ENCODE results near the gene PHYHD1. TPM values are rescaled to one million over a fixed set of nuclear protein-coding genes. Genes with fewer than 3 reads are reported as not detected.

PHYHD1 gene
- total and polyA plus RNA-seq, 10 of the 15 experiments (the other 5 are each of a cell fraction or from before 2014, with no cell fraction given) = 0.09 to 0.17 TPM; not detected in 8

DNA sequence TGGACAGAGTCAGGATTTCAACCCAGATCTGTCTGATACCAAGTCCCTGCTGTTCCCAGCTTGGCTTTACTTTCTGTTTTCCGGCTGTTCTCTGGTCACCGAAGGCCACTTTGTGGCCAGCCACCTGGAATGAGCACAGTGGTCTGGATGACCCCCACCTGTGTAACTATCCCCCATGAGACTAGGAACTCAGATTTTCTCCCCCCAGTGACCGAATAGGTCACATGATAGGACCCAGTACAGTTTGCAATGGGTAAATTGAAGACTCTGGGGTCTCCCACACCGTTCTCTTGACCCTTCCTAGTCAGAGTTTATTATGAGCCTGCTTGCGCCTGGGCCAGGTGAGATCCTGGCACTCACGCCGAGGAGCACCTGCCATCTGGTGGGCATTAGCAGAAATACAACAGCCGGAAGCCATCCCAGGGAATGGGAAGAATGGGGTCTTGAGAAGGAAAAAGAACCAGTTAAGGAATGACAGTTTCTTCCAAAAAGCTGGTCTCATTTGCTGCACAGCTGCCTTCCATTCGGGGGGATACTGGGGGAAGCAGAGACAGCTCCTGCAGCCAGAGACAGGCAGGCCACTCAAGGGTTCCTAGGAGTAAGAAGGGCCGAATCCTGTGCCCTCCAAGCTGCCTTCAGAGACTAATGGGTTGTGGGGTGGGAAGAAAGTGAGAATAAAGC is 7.1 kb downstream of the PHYHD1 start:
- no peaks in the 10 kb centered on the region for H3K79me2 ChIP-seq (ENCODE audit: control insufficient read depth, insufficient read depth, low read length)
- ChIA-PET CTCF (interaction anchor here (0.8 to 8.0 kb wide), 29 partner anchors 8 to 566 kb away, joined by 3 to 158 read pairs (median 4); partner anchors contain the start of genes ENDOG, KYAT1, LRRC8A and PKN3), POLR2A (interaction anchor here (0.7 to 1.4 kb wide), 3 partner anchors 66 to 222 kb away, joined by 3 read pairs; partner anchors contain the start of gene ENDOG), SMC1A (ENCODE audit: uncharacterized antibody, unreplicated experiment) (interaction anchor here (1.0 to 5.1 kb wide), 7 partner anchors 20 to 565 kb away, joined by 3 to 53 read pairs (median 5); partner anchors contain the start of gene SPOUT1), RAD21 (ENCODE audit: unreplicated experiment) (interaction anchor here (1.1 to 3.1 kb wide), 8 partner anchors 51 to 566 kb away, joined by 3 to 14 read pairs (median 6); partner anchors contain the start of genes ENDOG and SPOUT1)
- FAIRE-seq (peak; percentile 56), ATAC-seq (peak; percentile 94), DNase-seq (ENCODE audit: low read depth, low spot score) (peak; percentile 9)
- intact Hi-C loops (cut with micrococcal nuclease; ENCODE audit: unreplicated experiment) (loop anchor here (1.0 to 5.0 kb wide), 3 partner anchors 46 to 281 kb away; partner anchors contain the start of genes KYAT1 and LRRC8A), in situ Hi-C loops (cut with MboI) (loop anchor here (5.0 kb wide), 1 partner anchor 66 kb away; no protein-coding TSS in a partner anchor)
- no peaks in the 10 kb centered on the region for H4K20me1 ChIP-seq (ENCODE audit: control insufficient read depth, insufficient read depth)
- H3K9ac ChIP-seq (ENCODE audit: control insufficient read depth, insufficient read depth, low read length) = no peak overlapping the region
- H3K27me3 ChIP-seq (replicated peaks in 1 of 2; ENCODE audit: control insufficient read depth in 2 of 2, insufficient read depth in 2 of 2, low read length in 1 of 2) = no peaks in the 10 kb centered on the region
- H3K4me3 ChIP-seq = no peak overlapping the region
- H2AFZ ChIP-seq (ENCODE audit: control insufficient read depth, low read depth, low read length) = peak overlapping the region; percentile 76
- H3K4me2 ChIP-seq (ENCODE audit: control insufficient read depth, insufficient read depth) = no peak overlapping the region
- no peak overlapping the region for H3K27ac ChIP-seq (ENCODE audit: control insufficient read depth, insufficient read depth)
- BruUV-seq (replicated peaks) = no TSS peak
- 17% methylated on average over 10 of the region's 10 CpGs for WGBS (ENCODE audit: insufficient coverage, insufficient replicate concordance, low lambda C conversion rate, missing lambda C conversion rate)
- no peaks in the 10 kb centered on the region for H3K4me1 ChIP-seq (ENCODE audit: control insufficient read depth, insufficient read depth, low read length)
- no peaks in the 10 kb centered on the region for H3K9me3 ChIP-seq (replicated peaks; ENCODE audit: control insufficient read depth, insufficient read depth, low read length)
- H3K36me3 ChIP-seq (ENCODE audit: control insufficient read depth in 2 of 2, insufficient read depth in 2 of 2, low read length in 1 of 2) = no peaks in the 10 kb centered on the region
- 0 out of 2 replicates have a peak, but pooled peaks have one; percentile 12 for TF ChIP-seq TCF12 (IDR thresholded peaks at IDR 0.05; ENCODE audit: low read depth, low read length)
- TF ChIP-seq TCF3 (IDR thresholded peaks at IDR 0.05; ENCODE audit: borderline replicate concordance, insufficient read depth, low read depth, low read length) = 0 out of 2 replicates have a peak, but pooled peaks have one; percentile 45
- no peak for TF ChIP-seq MTA2 (IDR thresholded peaks at IDR 0.05; ENCODE audit: low read depth)
- TF ChIP-seq HCFC1 (IDR thresholded peaks at IDR 0.05; ENCODE audit: low read length) = no peak
- no peak for TF ChIP-seq RAD51 (IDR thresholded peaks at IDR 0.05)
- no peak for TF ChIP-seq ZNF384 (IDR thresholded peaks at IDR 0.05; ENCODE audit: borderline replicate concordance, low read depth, low read length)
- peak; percentile 67 for TF ChIP-seq IKZF1 (conservative IDR thresholded peaks at IDR 0.05)
- TF ChIP-seq MEF2B (IDR thresholded peaks at IDR 0.05; ENCODE audit: partially characterized antibody, poor library complexity, severe bottlenecking) = no peak
- TF ChIP-seq, protein P1, sequence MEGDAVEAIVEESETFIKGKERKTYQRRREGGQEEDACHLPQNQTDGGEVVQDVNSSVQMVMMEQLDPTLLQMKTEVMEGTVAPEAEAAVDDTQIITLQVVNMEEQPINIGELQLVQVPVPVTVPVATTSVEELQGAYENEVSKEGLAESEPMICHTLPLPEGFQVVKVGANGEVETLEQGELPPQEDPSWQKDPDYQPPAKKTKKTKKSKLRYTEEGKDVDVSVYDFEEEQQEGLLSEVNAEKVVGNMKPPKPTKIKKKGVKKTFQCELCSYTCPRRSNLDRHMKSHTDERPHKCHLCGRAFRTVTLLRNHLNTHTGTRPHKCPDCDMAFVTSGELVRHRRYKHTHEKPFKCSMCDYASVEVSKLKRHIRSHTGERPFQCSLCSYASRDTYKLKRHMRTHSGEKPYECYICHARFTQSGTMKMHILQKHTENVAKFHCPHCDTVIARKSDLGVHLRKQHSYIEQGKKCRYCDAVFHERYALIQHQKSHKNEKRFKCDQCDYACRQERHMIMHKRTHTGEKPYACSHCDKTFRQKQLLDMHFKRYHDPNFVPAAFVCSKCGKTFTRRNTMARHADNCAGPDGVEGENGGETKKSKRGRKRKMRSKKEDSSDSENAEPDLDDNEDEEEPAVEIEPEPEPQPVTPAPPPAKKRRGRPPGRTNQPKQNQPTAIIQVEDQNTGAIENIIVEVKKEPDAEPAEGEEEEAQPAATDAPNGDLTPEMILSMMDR (IDR thresholded peaks at IDR 0.05 in 2 of 3, conservative IDR thresholded peaks at IDR 0.05 in 1 of 3; ENCODE audit: control insufficient read depth in 2 of 3, extremely low read depth in 1 of 3, insufficient read depth in 1 of 3, low read depth in 3 of 3, low read length in 3 of 3) = peak; percentile 82 to 95 (median 87)
- no peak for TF ChIP-seq CHD1 (IDR thresholded peaks at IDR 0.05; ENCODE audit: low read depth, low read length)
- no peak for TF ChIP-seq ASH2L (IDR thresholded peaks at IDR 0.05; ENCODE audit: borderline replicate concordance, low read depth)
- TF ChIP-seq EED (IDR thresholded peaks at IDR 0.05; ENCODE audit: low read depth) = peak; percentile 49; the same call in 1 of the 2 replicates
- peak; percentile 59 to 63; a peak in 3 of 4 replicates for TF ChIP-seq IKZF2 (IDR thresholded peaks at IDR 0.05)
- TF ChIP-seq IRF4 (IDR thresholded peaks at IDR 0.05; ENCODE audit: low read depth, low read length) = no peak
- TF ChIP-seq SMC3 (IDR thresholded peaks at IDR 0.05; ENCODE audit: borderline replicate concordance, low read length) = peak; percentile 97
- TF ChIP-seq RAD21 (IDR thresholded peaks at IDR 0.05; ENCODE audit: insufficient read depth, low read depth, low read length) = peak; percentile 95
- TF ChIP-seq BCL11A (IDR thresholded peaks at IDR 0.05; ENCODE audit: low read depth, low read length) = no peak
- TF ChIP-seq NFYA (IDR thresholded peaks at IDR 0.05; ENCODE audit: borderline replicate concordance, low read depth, low read length) = no peak
- no peak for TF ChIP-seq YBX1 (IDR thresholded peaks at IDR 0.05)
- no peak for TF ChIP-seq ZNF622 (IDR thresholded peaks at IDR 0.05)
